Measurements from ENCODE around the gene MSI2. TPM values are rescaled to one million over a fixed set of nuclear protein-coding genes. Genes with fewer than 3 reads are reported as not detected.

The MSI2 gene
- total RNA-seq, 1 donor: 23.2 TPM

- Histone ChIP-seq H2AFZ (ENCODE audit: low read length) (no peak overlapping the region), H3K4me1 (ENCODE audit: insufficient read depth, low read length) (no peaks in the 10 kb centered on the region), H3K36me3 (ENCODE audit: insufficient read depth, low read length) (no peaks in the 10 kb centered on the region), H4K20me1 (ENCODE audit: insufficient read depth, low read length) (no peaks in the 10 kb centered on the region), H3K4me2 (ENCODE audit: insufficient read depth, low read length) (no peak overlapping the region), H3K27ac (ENCODE audit: low read depth, low read length) (no peak overlapping the region), H3K79me2 (ENCODE audit: insufficient read depth, low read length) (no peaks in the 10 kb centered on the region), H3K9me3 (ENCODE audit: low read depth, low read length) (no peaks in the 10 kb centered on the region), H3K4me3 (ENCODE audit: insufficient read depth, low read length) (no peak overlapping the region), H3K27me3 (ENCODE audit: insufficient read depth, low read length) (no peaks in the 10 kb centered on the region)
- no peak for DNase-seq (ENCODE audit: insufficient read length, low spot score, missing footprints)
- TF ChIP-seq, protein P1, sequence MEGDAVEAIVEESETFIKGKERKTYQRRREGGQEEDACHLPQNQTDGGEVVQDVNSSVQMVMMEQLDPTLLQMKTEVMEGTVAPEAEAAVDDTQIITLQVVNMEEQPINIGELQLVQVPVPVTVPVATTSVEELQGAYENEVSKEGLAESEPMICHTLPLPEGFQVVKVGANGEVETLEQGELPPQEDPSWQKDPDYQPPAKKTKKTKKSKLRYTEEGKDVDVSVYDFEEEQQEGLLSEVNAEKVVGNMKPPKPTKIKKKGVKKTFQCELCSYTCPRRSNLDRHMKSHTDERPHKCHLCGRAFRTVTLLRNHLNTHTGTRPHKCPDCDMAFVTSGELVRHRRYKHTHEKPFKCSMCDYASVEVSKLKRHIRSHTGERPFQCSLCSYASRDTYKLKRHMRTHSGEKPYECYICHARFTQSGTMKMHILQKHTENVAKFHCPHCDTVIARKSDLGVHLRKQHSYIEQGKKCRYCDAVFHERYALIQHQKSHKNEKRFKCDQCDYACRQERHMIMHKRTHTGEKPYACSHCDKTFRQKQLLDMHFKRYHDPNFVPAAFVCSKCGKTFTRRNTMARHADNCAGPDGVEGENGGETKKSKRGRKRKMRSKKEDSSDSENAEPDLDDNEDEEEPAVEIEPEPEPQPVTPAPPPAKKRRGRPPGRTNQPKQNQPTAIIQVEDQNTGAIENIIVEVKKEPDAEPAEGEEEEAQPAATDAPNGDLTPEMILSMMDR (IDR thresholded peaks at IDR 0.05; ENCODE audit: extremely low read depth, low read depth, low read length): no peak
These were observed 173.6 kb downstream of the MSI2 start for GRCh38 chr17:57429966-57430365.

GRCh38 chr17:57431415-57431814 is 175.1 kb downstream of the MSI2 start:
- Histone ChIP-seq H3K4me2 (ENCODE audit: insufficient read depth, low read length) (no peak overlapping the region), H3K9me3 (ENCODE audit: low read depth, low read length) (no peaks in the 10 kb centered on the region), H3K4me3 (ENCODE audit: insufficient read depth, low read length) (no peak overlapping the region), H4K20me1 (ENCODE audit: insufficient read depth, low read length) (no peaks in the 10 kb centered on the region), H2AFZ (ENCODE audit: low read length) (no peak overlapping the region), H3K27me3 (ENCODE audit: insufficient read depth, low read length) (no peaks in the 10 kb centered on the region), H3K27ac (ENCODE audit: low read depth, low read length) (no peak overlapping the region), H3K79me2 (ENCODE audit: insufficient read depth, low read length) (no peaks in the 10 kb centered on the region), H3K4me1 (ENCODE audit: insufficient read depth, low read length) (no peaks in the 10 kb centered on the region), H3K36me3 (ENCODE audit: insufficient read depth, low read length) (no peaks in the 10 kb centered on the region)
- TF ChIP-seq, protein P1 (IDR thresholded peaks at IDR 0.05; ENCODE audit: extremely low read depth, low read depth, low read length): no peak
- no peak for DNase-seq (ENCODE audit: insufficient read length, low spot score, missing footprints)

DNA sequence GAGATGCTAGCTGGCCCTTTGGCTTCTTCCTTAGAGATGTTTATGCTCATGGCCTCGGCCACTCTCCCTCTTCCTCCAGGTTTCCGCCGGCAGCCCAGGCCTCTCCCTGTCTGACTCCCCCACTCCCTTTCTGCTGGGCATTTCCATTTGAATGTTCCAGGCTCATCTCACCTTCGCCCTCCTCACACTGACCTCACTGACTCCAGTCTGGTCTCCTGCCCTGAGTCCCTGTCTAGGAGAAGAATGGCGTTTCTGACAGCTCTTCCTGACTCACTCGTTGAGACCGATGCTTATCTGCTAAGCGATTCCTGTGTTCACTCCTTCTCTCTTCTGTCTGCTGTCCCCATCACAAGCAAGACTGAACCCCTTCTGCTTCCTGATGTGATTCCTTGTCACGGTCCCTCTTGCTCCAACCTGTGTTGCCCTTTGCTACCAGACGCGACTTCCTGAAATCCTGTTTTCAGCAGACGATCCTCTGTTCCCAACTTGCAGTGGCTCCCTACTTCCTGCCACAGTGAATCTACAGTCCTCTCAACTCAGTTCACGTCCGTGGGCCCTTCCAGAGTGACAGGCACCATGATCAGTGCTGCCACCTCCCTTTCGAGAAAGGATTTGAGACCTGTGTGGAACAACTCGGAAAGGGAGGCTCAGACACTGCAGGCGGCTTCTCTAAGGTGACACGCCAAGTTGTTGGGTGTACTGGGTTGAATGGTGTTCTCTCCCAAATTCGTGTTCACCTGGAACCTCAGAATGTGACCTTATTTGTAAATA is 176.4 kb downstream of the MSI2 start:
- TF ChIP-seq, protein P1 (IDR thresholded peaks at IDR 0.05; ENCODE audit: extremely low read depth, low read depth, low read length): no peak
- Histone ChIP-seq H4K20me1 (ENCODE audit: insufficient read depth, low read length) (no peaks in the 10 kb centered on the region), H3K9me3 (ENCODE audit: low read depth, low read length) (no peaks in the 10 kb centered on the region), H3K4me3 (ENCODE audit: insufficient read depth, low read length) (no peak overlapping the region), H3K4me2 (ENCODE audit: insufficient read depth, low read length) (no peak overlapping the region), H3K79me2 (ENCODE audit: insufficient read depth, low read length) (no peaks in the 10 kb centered on the region), H2AFZ (ENCODE audit: low read length) (no peak overlapping the region), H3K4me1 (ENCODE audit: insufficient read depth, low read length) (no peaks in the 10 kb centered on the region), H3K36me3 (ENCODE audit: insufficient read depth, low read length) (no peaks in the 10 kb centered on the region), H3K27ac (ENCODE audit: low read depth, low read length) (no peak overlapping the region), H3K27me3 (ENCODE audit: insufficient read depth, low read length) (no peaks in the 10 kb centered on the region)
- DNase-seq (ENCODE audit: insufficient read length, low spot score, missing footprints): no peak

GRCh38 chr17:57433452-57433851 is 177.1 kb downstream of the MSI2 start:
- Histone ChIP-seq H3K27ac (ENCODE audit: low read depth, low read length) (no peak overlapping the region), H4K20me1 (ENCODE audit: insufficient read depth, low read length) (no peaks in the 10 kb centered on the region), H2AFZ (ENCODE audit: low read length) (no peak overlapping the region), H3K4me3 (ENCODE audit: insufficient read depth, low read length) (no peak overlapping the region), H3K4me1 (ENCODE audit: insufficient read depth, low read length) (no peaks in the 10 kb centered on the region), H3K27me3 (ENCODE audit: insufficient read depth, low read length) (no peaks in the 10 kb centered on the region), H3K9me3 (ENCODE audit: low read depth, low read length) (no peaks in the 10 kb centered on the region), H3K36me3 (ENCODE audit: insufficient read depth, low read length) (no peaks in the 10 kb centered on the region), H3K79me2 (ENCODE audit: insufficient read depth, low read length) (no peaks in the 10 kb centered on the region), H3K4me2 (ENCODE audit: insufficient read depth, low read length) (no peak overlapping the region)
- TF ChIP-seq, protein P1 (IDR thresholded peaks at IDR 0.05; ENCODE audit: extremely low read depth, low read depth, low read length): no peak
- no peak for DNase-seq (ENCODE audit: insufficient read length, low spot score, missing footprints)
